ENCODE results near the gene PLEKHA7. TPM values are rescaled to one million over a fixed set of nuclear protein-coding genes. Genes with fewer than 3 reads are reported as not detected.
"Not testable (repeated sequence)": the region's sequence is repeated elsewhere in the genome, so short reads cannot be mapped to it uniquely, and the experiment has no call there.

Gene PLEKHA7
- total RNA-seq, 1 donor from 2014 or later, result 0.92 TPM

DNA sequence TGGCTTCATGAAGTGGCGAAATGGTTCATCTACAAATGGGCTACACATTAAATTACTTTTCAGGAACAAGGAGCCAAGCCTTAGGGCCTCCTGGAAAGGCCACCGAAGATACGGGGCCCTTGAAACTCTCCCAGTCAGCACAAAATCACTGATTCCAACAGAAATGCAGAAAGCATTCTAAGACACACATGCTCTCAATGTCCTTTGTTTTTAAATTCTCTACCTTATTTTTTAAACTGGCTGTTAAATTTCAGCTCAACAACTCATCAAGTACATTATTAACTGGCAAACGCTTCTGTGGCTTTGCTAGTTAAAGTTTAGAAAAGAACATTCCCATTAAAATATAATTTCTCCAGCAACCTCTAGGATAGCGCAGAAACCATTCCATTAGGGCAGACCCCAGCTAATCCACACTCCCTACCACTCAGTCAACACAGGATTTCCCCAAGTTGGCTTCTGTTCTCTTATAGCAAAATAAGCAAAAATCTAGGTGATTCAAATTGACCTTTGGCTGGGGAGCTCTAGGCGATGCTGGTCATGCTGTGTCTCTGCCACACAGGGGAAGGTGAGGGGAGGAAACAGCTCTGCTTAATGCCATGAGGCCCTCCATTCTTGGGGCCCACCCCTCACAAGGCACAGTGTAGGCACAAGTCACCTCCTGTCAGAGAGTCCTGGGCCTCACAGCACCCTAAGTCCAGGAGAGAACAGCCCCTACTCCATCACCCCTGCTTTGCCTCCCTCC lies 47.1 kb downstream of the PLEKHA7 start:
- DNase-seq (ENCODE audit: low spot score), result no peak
- Mint-ChIP-seq H3K9me3 (ENCODE audit: low read depth) (no peaks in the 10 kb centered on the region), H3K4me3 (ENCODE audit: unreplicated experiment) (no peak overlapping the region), H3K27me3 (ENCODE audit: low read depth) (no peaks in the 10 kb centered on the region), H3K4me1 (ENCODE audit: low read depth) (no peaks in the 10 kb centered on the region), H3K36me3 (ENCODE audit: low read depth) (no peaks in the 10 kb centered on the region), H3K27ac (ENCODE audit: unreplicated experiment) (no peak overlapping the region)
- TF ChIP-seq, protein P1, sequence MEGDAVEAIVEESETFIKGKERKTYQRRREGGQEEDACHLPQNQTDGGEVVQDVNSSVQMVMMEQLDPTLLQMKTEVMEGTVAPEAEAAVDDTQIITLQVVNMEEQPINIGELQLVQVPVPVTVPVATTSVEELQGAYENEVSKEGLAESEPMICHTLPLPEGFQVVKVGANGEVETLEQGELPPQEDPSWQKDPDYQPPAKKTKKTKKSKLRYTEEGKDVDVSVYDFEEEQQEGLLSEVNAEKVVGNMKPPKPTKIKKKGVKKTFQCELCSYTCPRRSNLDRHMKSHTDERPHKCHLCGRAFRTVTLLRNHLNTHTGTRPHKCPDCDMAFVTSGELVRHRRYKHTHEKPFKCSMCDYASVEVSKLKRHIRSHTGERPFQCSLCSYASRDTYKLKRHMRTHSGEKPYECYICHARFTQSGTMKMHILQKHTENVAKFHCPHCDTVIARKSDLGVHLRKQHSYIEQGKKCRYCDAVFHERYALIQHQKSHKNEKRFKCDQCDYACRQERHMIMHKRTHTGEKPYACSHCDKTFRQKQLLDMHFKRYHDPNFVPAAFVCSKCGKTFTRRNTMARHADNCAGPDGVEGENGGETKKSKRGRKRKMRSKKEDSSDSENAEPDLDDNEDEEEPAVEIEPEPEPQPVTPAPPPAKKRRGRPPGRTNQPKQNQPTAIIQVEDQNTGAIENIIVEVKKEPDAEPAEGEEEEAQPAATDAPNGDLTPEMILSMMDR (IDR thresholded peaks at IDR 0.05), result no peak

GRCh38 chr11:16964501-16964900 lies 49.7 kb downstream of the PLEKHA7 start:
- no peaks in the 10 kb centered on the region for H3K9me3 Mint-ChIP-seq (ENCODE audit: low read depth)
- TF ChIP-seq, protein P1 (IDR thresholded peaks at IDR 0.05), result no peak

DNA sequence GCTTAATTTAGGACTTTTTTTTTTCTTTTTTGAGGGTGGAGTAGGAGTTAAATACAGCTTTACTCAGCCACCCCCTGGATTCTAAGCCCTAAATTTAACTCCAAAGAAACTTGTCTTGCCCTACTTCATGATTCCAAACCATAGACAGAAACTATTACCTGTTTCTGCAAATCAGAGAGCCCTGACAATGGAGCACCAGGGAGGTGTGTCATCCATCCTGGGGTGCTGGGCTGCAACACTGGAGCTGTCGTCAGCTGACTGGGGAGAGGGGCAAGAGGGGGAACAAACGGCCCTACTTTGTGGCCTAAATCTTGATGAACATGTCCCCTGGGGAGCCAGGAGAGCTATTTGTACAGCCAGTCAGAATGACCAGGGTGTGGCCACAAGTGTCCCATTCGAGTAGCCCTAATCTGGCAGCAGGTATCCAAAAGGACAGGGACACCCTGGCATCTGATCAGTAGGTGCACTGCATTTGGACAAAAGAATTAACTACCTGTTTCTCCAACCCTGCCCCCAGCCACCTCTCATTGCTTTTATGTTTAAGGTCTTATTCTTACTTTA lies 50.8 kb downstream of the PLEKHA7 start:
- Mint-ChIP-seq H3K4me1 (ENCODE audit: low read depth) (no peaks in the 10 kb centered on the region), H3K9me3 (ENCODE audit: low read depth) (no peaks in the 10 kb centered on the region), H3K27ac (ENCODE audit: unreplicated experiment) (no peak overlapping the region), H3K4me3 (ENCODE audit: unreplicated experiment) (no peak overlapping the region), H3K36me3 (ENCODE audit: low read depth) (no peaks in the 10 kb centered on the region), H3K27me3 (ENCODE audit: low read depth) (no peaks in the 10 kb centered on the region)
- TF ChIP-seq, protein P1 (IDR thresholded peaks at IDR 0.05), result no peak
- DNase-seq (ENCODE audit: low spot score), result no peak

More at GRCh38 chr11:16964501-16964900, 49.7 kb downstream of the PLEKHA7 start:
- H3K4me1 Mint-ChIP-seq (ENCODE audit: low read depth), result no peaks in the 10 kb centered on the region
- no peak overlapping the region for H3K27ac Mint-ChIP-seq (ENCODE audit: unreplicated experiment)
- DNase-seq (ENCODE audit: low spot score), result no peak
- H3K36me3 Mint-ChIP-seq (ENCODE audit: low read depth), result no peaks in the 10 kb centered on the region
- H3K4me3 Mint-ChIP-seq (ENCODE audit: unreplicated experiment), result no peak overlapping the region
- no peaks in the 10 kb centered on the region for H3K27me3 Mint-ChIP-seq (ENCODE audit: low read depth)

GRCh38 chr11:16962589-16962988 lies 51.6 kb downstream of the PLEKHA7 start:
- not testable (repeated sequence) for H3K9me3 Mint-ChIP-seq (ENCODE audit: low read depth); H3K27me3 Mint-ChIP-seq (ENCODE audit: low read depth); DNase-seq (ENCODE audit: low spot score); H3K4me3 Mint-ChIP-seq (ENCODE audit: unreplicated experiment); H3K4me1 Mint-ChIP-seq (ENCODE audit: low read depth); H3K36me3 Mint-ChIP-seq (ENCODE audit: low read depth); H3K27ac Mint-ChIP-seq (ENCODE audit: unreplicated experiment)

DNA sequence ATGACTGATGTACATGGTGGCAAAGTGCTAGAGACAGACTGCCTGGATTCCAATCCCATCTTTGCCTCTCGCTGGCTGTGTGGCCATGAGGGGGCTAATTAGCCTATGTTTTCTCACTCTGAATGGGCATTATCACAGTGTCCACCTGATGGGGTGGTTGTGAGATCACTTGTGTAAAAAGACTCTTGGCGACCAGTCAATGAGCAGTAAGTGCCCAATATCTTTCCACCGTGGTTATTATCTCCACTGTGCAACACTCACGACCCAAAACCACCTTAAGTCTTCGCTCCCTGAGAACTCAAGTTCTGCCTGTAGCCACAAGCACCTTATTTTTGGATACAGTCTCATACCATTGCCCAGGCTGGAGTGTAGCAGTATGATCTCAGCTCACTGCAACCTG lies 52.1 kb downstream of the PLEKHA7 start:
- Mint-ChIP-seq H3K9me3 (ENCODE audit: low read depth) (no peaks in the 10 kb centered on the region), H3K4me3 (ENCODE audit: unreplicated experiment) (no peak overlapping the region), H3K36me3 (ENCODE audit: low read depth) (no peaks in the 10 kb centered on the region), H3K27me3 (ENCODE audit: low read depth) (no peaks in the 10 kb centered on the region), H3K4me1 (ENCODE audit: low read depth) (no peaks in the 10 kb centered on the region), H3K27ac (ENCODE audit: unreplicated experiment) (no peak overlapping the region)
- no peak for DNase-seq (ENCODE audit: low spot score)
- TF ChIP-seq, protein P1 (IDR thresholded peaks at IDR 0.05), result no peak

- Mint-ChIP-seq H3K4me1 (ENCODE audit: low read depth) (no peaks in the 10 kb centered on the region), H3K4me3 (ENCODE audit: unreplicated experiment) (no peak overlapping the region), H3K27ac (ENCODE audit: unreplicated experiment) (no peak overlapping the region), H3K9me3 (ENCODE audit: low read depth) (no peaks in the 10 kb centered on the region), H3K36me3 (ENCODE audit: low read depth) (no peaks in the 10 kb centered on the region), H3K27me3 (ENCODE audit: low read depth) (no peaks in the 10 kb centered on the region)
- no peak for DNase-seq (ENCODE audit: low spot score)
- TF ChIP-seq, protein P1 (IDR thresholded peaks at IDR 0.05), result no peak
Measured at GRCh38 chr11:16960250-16960649, 54.0 kb downstream of the PLEKHA7 start.

All from chondrocyte (in vitro differentiated cells).